CD14-positive monocyte (primary cell): ENCODE results near the gene DACT3. TPM values are rescaled to one million over a fixed set of nuclear protein-coding genes. Genes with fewer than 3 reads are reported as not detected.

Experiments used
- DNase-seq, 3 donors: peaks; one replicate each; pipeline ENCODE4 v3.0.0-alpha.2; 2011 to 2022
- H2AFZ ChIP-seq: 2 replicates; pipeline ENCODE4 v1.6.0; 2012; ENCODE audit warnings: mild to moderate bottlenecking, low read depth, low read length, inconsistent platforms; ENCODE audit not compliant: insufficient read depth, poor library complexity, severe bottlenecking
- H3K27ac ChIP-seq, 2 donors: 1 replicate in 1 of 2; 2 replicates in 1 of 2; pipeline ENCODE4 v1.5.1; 2012 to 2013; ENCODE audit warnings: low read length in 2 of 2, control low read depth in 1 of 2, inconsistent platforms in 1 of 2, low read depth in 1 of 2, mild to moderate bottlenecking in 1 of 2
- H3K27me3 ChIP-seq, 2 donors: one replicate each; pipeline versions ENCODE4 v1.6.0 to v1.6.1; 2011 to 2013; ENCODE audit warnings: low read length in 2 of 2; ENCODE audit not compliant: control insufficient read depth in 2 of 2, insufficient read depth in 2 of 2
- H3K36me3 ChIP-seq, 2 donors: replicated peaks in 1 of 2; 1 replicate in 1 of 2; 2 replicates in 1 of 2; pipeline versions ENCODE4 v1.5.1 to v1.6.1; 2012 to 2013; ENCODE audit warnings: low read length in 2 of 2, control low read depth in 1 of 2, inconsistent platforms in 1 of 2, mild to moderate bottlenecking in 1 of 2; ENCODE audit not compliant: insufficient read depth in 2 of 2, control insufficient read depth in 1 of 2
- H3K4me1 ChIP-seq, 2 donors: 1 replicate in 1 of 2; 2 replicates in 1 of 2; pipeline versions ENCODE4 v1.5.1 to v1.6.1; 2012 to 2013; ENCODE audit warnings: low read length in 2 of 2, control low read depth in 1 of 2, inconsistent platforms in 1 of 2, mild to moderate bottlenecking in 1 of 2, moderate library complexity in 1 of 2; ENCODE audit not compliant: insufficient read depth in 2 of 2, control insufficient read depth in 1 of 2
- H3K4me2 ChIP-seq: replicated peaks from 2 replicates; pipeline ENCODE3; 2012; ENCODE audit warnings: low read length, moderate library complexity, mild to moderate bottlenecking; ENCODE audit not compliant: poor library complexity, severe bottlenecking; ENCODE audit errors: extremely low read depth
- H3K4me3 ChIP-seq, 3 experiments: fragments of 200-600 bp in 1 of 3; sonication (generic) in 1 of 3; replicated peaks in 1 of 3; 1 replicate in 2 of 3; 2 replicates in 1 of 3; pipeline ENCODE4 v1.5.1; 2011 to 2013; ENCODE audit warnings: low read length in 3 of 3, mild to moderate bottlenecking in 3 of 3, control low read depth in 2 of 3, low read depth in 2 of 3, inconsistent platforms in 1 of 3, moderate library complexity in 1 of 3
- H3K79me2 ChIP-seq: 2 replicates; pipeline ENCODE4 v1.6.0; 2012; ENCODE audit warnings: mild to moderate bottlenecking, control low read depth, inconsistent platforms, low read length, moderate library complexity; ENCODE audit not compliant: insufficient read depth
- H3K9ac ChIP-seq: 2 replicates; pipeline ENCODE4 v1.6.0; 2017; ENCODE audit warnings: low read length, mild to moderate bottlenecking; ENCODE audit not compliant: insufficient read depth, poor library complexity, severe bottlenecking
- H3K9me3 ChIP-seq, 2 donors: replicated peaks in 1 of 2; 1 replicate in 1 of 2; 2 replicates in 1 of 2; pipeline versions ENCODE4 v1.5.1 to v1.6.1; 2012 to 2013; ENCODE audit warnings: low read length in 2 of 2, control low read depth in 1 of 2; ENCODE audit not compliant: control insufficient read depth in 1 of 2, insufficient read depth in 1 of 2
- H4K20me1 ChIP-seq: 2 replicates; pipeline ENCODE4 v1.6.0; 2012; ENCODE audit warnings: mild to moderate bottlenecking, low read length, control low read depth, moderate library complexity; ENCODE audit not compliant: insufficient read depth
- H3K27ac Mint-ChIP-seq, 7 donors: one replicate each; pipeline ENCODE4 v1.8.0; 2020; ENCODE audit warnings: mild to moderate bottlenecking in 7 of 7, mixed read lengths in 7 of 7, moderate library complexity in 6 of 7, inconsistent platforms in 2 of 7
- H3K27me3 Mint-ChIP-seq, 3 donors: one replicate each; pipeline ENCODE4 v1.8.0; 2021 to 2022; ENCODE audit warnings: low read depth in 3 of 3, mild to moderate bottlenecking in 3 of 3, mixed read lengths in 3 of 3, moderate library complexity in 3 of 3, inconsistent platforms in 1 of 3
- H3K36me3 Mint-ChIP-seq, 2 donors: one replicate each; pipeline ENCODE4 v1.8.0; 2020; ENCODE audit warnings: mixed read lengths in 2 of 2, inconsistent platforms in 1 of 2, mild to moderate bottlenecking in 1 of 2
- H3K4me1 Mint-ChIP-seq: one replicate; pipeline ENCODE4 v1.8.0; 2020; ENCODE audit warnings: mild to moderate bottlenecking, mixed read lengths
- H3K4me3 Mint-ChIP-seq, 2 donors: one replicate each; pipeline ENCODE4 v1.8.0; 2020; ENCODE audit warnings: mild to moderate bottlenecking in 2 of 2, mixed read lengths in 2 of 2, moderate library complexity in 1 of 2
- H3K9me3 Mint-ChIP-seq, 7 donors: one replicate each; pipeline ENCODE4 v1.8.0; 2020 to 2022; ENCODE audit warnings: mixed read lengths in 7 of 7, mild to moderate bottlenecking in 6 of 7, moderate library complexity in 6 of 7, inconsistent platforms in 2 of 7
- CTCF ChIP-seq: fragments of 200-600 bp; IDR thresholded peaks from one replicate; pipeline ENCODE4 v1.8.0; 2022; ENCODE audit warnings: antibody characterized with exemption, mild to moderate bottlenecking
- WGBS: methylation state at CpG from one replicate; pipeline ENCODE4 v1.1.5; 2013; ENCODE audit warnings: missing lambda C conversion rate; ENCODE audit not compliant: insufficient coverage; 5-methylcytosine and 5-hydroxymethylcytosine counted together
- intact Hi-C, 2 donors: fragments of 100-400 bp; cut with micrococcal nuclease; formaldehyde crosslinking; loops; one replicate each; pipeline versions ENCODE4 v1.15.0 to v1.15.1; 2023
- polyA plus RNA-seq, 3 donors: library from polyadenylated mRNA; depleted of rRNA in 1 of 3; unstranded in 2 of 3; stranded (reverse) in 1 of 3; fragments of 300-500 nt in 2 of 3; fragments of >200 nt in 1 of 3; fragmentation: Illumina TruSeq in 2 of 3; gene quantifications; 1 replicate in 2 of 3; 2 replicates in 1 of 3; pipeline ENCODE4 v1.2.3, GENCODE V29; 2012 to 2021

DACT3 gene
- polyA plus RNA-seq, 3 donors: 0.05 to 0.23 (median 0.09) TPM

GRCh38 chr19:46660551-46661019 lies 397 bp downstream of the DACT3 start:
- no peaks in the 10 kb centered on the region for H3K9me3 ChIP-seq
- H3K27ac ChIP-seq: peak overlapping the region in 1 of 2 donors; percentile 45
- H3K27me3 ChIP-seq: peaks cover 28 to 29% of the 10 kb centered on the region in 2 donors
- peak overlapping the region; percentile 64 for H3K9ac ChIP-seq
- no peak for DNase-seq
- peaks cover 0 to 6% (median 4%) of the 10 kb centered on the region in 7 donors for H3K9me3 Mint-ChIP-seq
- WGBS: under 1% methylated on average over 38 of the region's 40 CpGs
- peaks cover 20% of the 10 kb centered on the region for H3K4me1 Mint-ChIP-seq
- H3K79me2 ChIP-seq: no peaks in the 10 kb centered on the region
- H3K27me3 Mint-ChIP-seq: peaks cover 38 to 56% (median 49%) of the 10 kb centered on the region in 3 donors
- peak overlapping the region; percentile 76 to 95 for H3K4me3 Mint-ChIP-seq
- H3K4me1 ChIP-seq: peaks cover 27 to 31% of the 10 kb centered on the region in 2 donors
- H3K36me3 Mint-ChIP-seq: peaks cover 3 to 4% of the 10 kb centered on the region in 2 donors
- no peak for TF ChIP-seq CTCF
- peak overlapping the region; percentile 23 to 63 (median 29) for H3K4me3 ChIP-seq
- no peaks in the 10 kb centered on the region for H4K20me1 ChIP-seq
- H3K4me2 ChIP-seq: peak overlapping the region; percentile 74
- intact Hi-C loops: loop anchor here (1.0 to 10.0 kb wide), 4 partner anchors 26 to 136 kb away; no protein-coding TSS in a partner anchor
- H2AFZ ChIP-seq: peak overlapping the region; percentile 81
- H3K36me3 ChIP-seq: no peaks in the 10 kb centered on the region
- peak overlapping the region in 1 of 7 donors; percentile 77 for H3K27ac Mint-ChIP-seq

- 3% methylated on average over 6 of the region's 14 CpGs for WGBS
- H3K9me3 ChIP-seq: no peaks in the 10 kb centered on the region
- peaks cover 27 to 31% of the 10 kb centered on the region in 2 donors for H3K4me1 ChIP-seq
- Mint-ChIP-seq H3K27ac (peak overlapping the region in 6 of 7 donors; percentile 1 to 84 (median 66)), H3K9me3 (peaks cover 0 to 6% (median 4%) of the 10 kb centered on the region in 7 donors), H3K27me3 (peaks cover 39 to 60% (median 49%) of the 10 kb centered on the region in 3 donors), H3K4me1 (peaks cover 20% of the 10 kb centered on the region), H3K4me3 (peak overlapping the region; percentile 76 to 95), H3K36me3 (peaks cover 3 to 4% of the 10 kb centered on the region in 2 donors)
- no peak overlapping the region for H3K27ac ChIP-seq
- peak overlapping the region; percentile 74 for H3K4me2 ChIP-seq
- no peaks in the 10 kb centered on the region for H4K20me1 ChIP-seq
- no peaks in the 10 kb centered on the region for H3K36me3 ChIP-seq
- DNase-seq: peak in 1 of 3 donors; percentile 27
- intact Hi-C loops: loop anchor here (5.0 to 10.0 kb wide), 3 partner anchors 48 to 135 kb away; no protein-coding TSS in a partner anchor
- peak overlapping the region; percentile 81 for H2AFZ ChIP-seq
- peak overlapping the region in 2 of 3 experiments; percentile 23 to 63 for H3K4me3 ChIP-seq
- TF ChIP-seq CTCF: no peak
- H3K27me3 ChIP-seq: peaks cover 28 to 30% of the 10 kb centered on the region in 2 donors
- H3K9ac ChIP-seq: peak overlapping the region; percentile 64
- no peaks in the 10 kb centered on the region for H3K79me2 ChIP-seq
Measured at GRCh38 chr19:46660008-46660517, 919 bp downstream of the DACT3 start.
